Measurements from ENCODE around the gene ECSCR. TPM values are rescaled to one million over a fixed set of nuclear protein-coding genes. Genes with fewer than 3 reads are reported as not detected.

The ECSCR gene
- total RNA-seq, 6 experiments from 2014 or later, result 1.2 to 5.1 (median 2.3) TPM

DNA sequence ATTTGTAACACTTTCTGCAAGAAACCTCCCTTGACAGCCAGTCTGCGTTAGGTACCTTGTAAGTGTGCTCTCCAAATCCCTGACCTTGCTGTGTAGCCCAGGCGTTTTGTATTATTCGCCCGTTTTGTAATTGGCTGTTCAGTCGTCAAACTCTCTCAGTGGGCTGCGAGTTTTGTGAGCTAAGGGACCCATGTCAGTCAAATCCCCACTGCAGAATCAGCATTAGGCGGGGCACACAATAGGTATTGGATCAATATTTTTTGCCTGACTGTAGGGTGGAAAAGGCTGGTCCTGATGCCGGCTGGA lies 23.9 kb downstream of the ECSCR start:
- Histone ChIP-seq H3K36me3 (no peaks in the 10 kb centered on the region), H3K27me3 (no peaks in the 10 kb centered on the region), H3K4me3 (peak overlapping the region; percentile 66 to 94 (median 76)), H3K27ac (no peak overlapping the region), H3K4me1 (peaks cover 0 to 3% (median under 1%) of the 10 kb centered on the region in 4 donors), H3K9me3 (no peaks in the 10 kb centered on the region)
- TF ChIP-seq POLR2A (IDR thresholded peaks at IDR 0.05), result no peak
- TF ChIP-seq, protein P1, sequence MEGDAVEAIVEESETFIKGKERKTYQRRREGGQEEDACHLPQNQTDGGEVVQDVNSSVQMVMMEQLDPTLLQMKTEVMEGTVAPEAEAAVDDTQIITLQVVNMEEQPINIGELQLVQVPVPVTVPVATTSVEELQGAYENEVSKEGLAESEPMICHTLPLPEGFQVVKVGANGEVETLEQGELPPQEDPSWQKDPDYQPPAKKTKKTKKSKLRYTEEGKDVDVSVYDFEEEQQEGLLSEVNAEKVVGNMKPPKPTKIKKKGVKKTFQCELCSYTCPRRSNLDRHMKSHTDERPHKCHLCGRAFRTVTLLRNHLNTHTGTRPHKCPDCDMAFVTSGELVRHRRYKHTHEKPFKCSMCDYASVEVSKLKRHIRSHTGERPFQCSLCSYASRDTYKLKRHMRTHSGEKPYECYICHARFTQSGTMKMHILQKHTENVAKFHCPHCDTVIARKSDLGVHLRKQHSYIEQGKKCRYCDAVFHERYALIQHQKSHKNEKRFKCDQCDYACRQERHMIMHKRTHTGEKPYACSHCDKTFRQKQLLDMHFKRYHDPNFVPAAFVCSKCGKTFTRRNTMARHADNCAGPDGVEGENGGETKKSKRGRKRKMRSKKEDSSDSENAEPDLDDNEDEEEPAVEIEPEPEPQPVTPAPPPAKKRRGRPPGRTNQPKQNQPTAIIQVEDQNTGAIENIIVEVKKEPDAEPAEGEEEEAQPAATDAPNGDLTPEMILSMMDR (IDR thresholded peaks at IDR 0.05), result no peak
- intact Hi-C loops (cut with DNase I), result no loop called here
- ATAC-seq (no peak), DNase-seq (peak in 1 of 3 donors; percentile 32)
- WGBS (ENCODE audit: insufficient coverage, low coverage, low lambda C conversion rate, missing lambda C conversion rate), result 24% methylated on average over 4 of the region's 8 CpGs

DNA sequence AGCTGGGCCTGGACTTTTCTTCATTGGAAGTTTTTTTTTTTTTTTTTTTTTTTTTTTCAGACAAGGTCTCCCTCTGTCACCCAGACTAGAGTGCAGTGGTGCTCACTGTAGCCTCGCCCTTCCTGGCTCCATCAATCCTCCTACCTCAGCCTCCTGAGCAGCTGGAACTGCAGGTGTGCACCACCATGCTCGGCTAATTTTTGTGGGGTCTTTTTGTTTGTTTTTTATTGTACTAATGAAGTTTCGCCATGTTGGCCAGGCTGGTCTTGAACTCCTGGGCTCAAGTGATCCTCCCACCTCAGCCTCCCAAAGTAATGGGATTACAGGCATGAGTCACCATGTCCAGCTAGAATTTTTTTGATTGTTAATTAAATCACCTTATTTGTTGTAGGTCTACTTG lies 26.9 kb downstream of the ECSCR start:
- intact Hi-C loops (cut with DNase I), result no loop called here

DNA sequence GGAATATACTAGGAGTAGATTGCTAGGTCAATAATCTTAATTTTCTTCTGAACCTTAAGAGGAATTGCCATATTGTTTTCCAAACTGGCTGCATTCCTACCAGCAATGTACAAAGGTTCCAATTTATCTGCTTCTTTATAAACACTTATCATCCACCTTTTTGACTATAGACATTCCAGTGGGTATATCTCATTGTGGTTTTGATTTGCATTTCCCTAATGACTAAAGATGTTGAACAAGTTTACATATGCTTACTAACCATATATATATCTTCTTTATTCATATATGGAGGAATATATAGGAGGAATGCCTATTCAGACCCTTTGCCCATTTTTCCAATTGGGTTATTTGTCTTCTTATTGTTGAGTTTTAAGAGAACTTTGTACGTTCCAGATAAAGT lies 30.8 kb downstream of the ECSCR start:
- no peak for ATAC-seq
- no peak for TF ChIP-seq POLR2A (IDR thresholded peaks at IDR 0.05)
- TF ChIP-seq, protein P1 (IDR thresholded peaks at IDR 0.05), result no peak
- intact Hi-C loops (cut with DNase I), result no loop called here
- H3K27me3 ChIP-seq, result no peaks in the 10 kb centered on the region
- WGBS (ENCODE audit: insufficient coverage, low coverage, low lambda C conversion rate, missing lambda C conversion rate), result 91% methylated on average over 1 of the region's 1 CpG
- no peak overlapping the region for H3K27ac ChIP-seq
- H3K4me1 ChIP-seq, result no peaks in the 10 kb centered on the region
- no peak for DNase-seq
- no peaks in the 10 kb centered on the region for H3K9me3 ChIP-seq
- no peak overlapping the region for H3K4me3 ChIP-seq
- H3K36me3 ChIP-seq, result no peaks in the 10 kb centered on the region

More for the DNA sequence above, 26.9 kb downstream of the ECSCR start:
- TF ChIP-seq POLR2A (IDR thresholded peaks at IDR 0.05), result no peak
- TF ChIP-seq, protein P1 (IDR thresholded peaks at IDR 0.05), result no peak
- 75% methylated on average over 1 of the region's 3 CpGs for WGBS (ENCODE audit: insufficient coverage, low coverage, low lambda C conversion rate, missing lambda C conversion rate)
- no peaks in the 10 kb centered on the region for H3K36me3 ChIP-seq
- H3K4me1 ChIP-seq, result peaks cover 0 to 3% (median under 1%) of the 10 kb centered on the region in 4 donors
- DNase-seq (no peak), ATAC-seq (no peak)
- no peaks in the 10 kb centered on the region for H3K9me3 ChIP-seq
- no peaks in the 10 kb centered on the region for H3K27me3 ChIP-seq
- no peak overlapping the region for H3K27ac ChIP-seq
- no peak overlapping the region for H3K4me3 ChIP-seq

DNA sequence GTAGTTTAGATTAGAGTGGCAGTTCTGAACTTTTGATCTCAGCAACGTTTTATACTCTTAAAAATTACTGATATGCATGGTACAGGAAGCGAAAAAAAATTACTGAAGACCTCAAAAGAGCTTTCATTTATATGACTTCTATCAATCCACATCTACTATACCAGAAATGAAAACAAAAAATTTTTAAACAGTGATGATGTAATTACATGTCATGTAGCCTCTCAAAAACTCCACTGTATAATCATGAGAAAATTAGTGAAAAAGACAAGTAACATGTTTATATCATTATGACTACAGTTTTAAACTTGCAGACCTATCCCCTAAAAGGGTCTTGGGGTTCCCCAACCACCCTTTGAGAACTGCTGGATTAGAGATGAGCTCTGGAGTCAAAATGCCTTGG lies 32.5 kb downstream of the ECSCR start:
- ATAC-seq (no peak), DNase-seq (no peak)
- 79% methylated on average over 2 of the region's 2 CpGs for WGBS (ENCODE audit: insufficient coverage, low coverage, low lambda C conversion rate, missing lambda C conversion rate)
- TF ChIP-seq POLR2A (IDR thresholded peaks at IDR 0.05), result no peak
- TF ChIP-seq, protein P1 (IDR thresholded peaks at IDR 0.05), result no peak
- Histone ChIP-seq H3K36me3 (no peaks in the 10 kb centered on the region), H3K27ac (no peak overlapping the region), H3K27me3 (no peaks in the 10 kb centered on the region), H3K9me3 (no peaks in the 10 kb centered on the region), H3K4me1 (no peaks in the 10 kb centered on the region), H3K4me3 (no peak overlapping the region)
- intact Hi-C loops (cut with DNase I), result no loop called here

Measured in right lobe of liver (tissue), 6 donors.